MM.1S (cell line): Measurements from ENCODE around the gene PTPRG.

ENCODE experiments used
- DNase-seq: peaks from one replicate; pipeline ENCODE4 v3.0.0-alpha.2; 2015
- H2AFZ ChIP-seq: fragments of 300-600 bp; sonication (generic); 2 replicates; pipeline ENCODE4 v1.6.0; 2016; ENCODE audit warnings: antibody characterized with exemption, low read length
- H3F3A ChIP-seq: fragments of 300-600 bp; sonication (generic); 2 replicates; pipeline ENCODE4 v1.6.1; 2016; ENCODE audit warnings: mild to moderate bottlenecking, antibody characterized with exemption, low read length, moderate library complexity, mixed read lengths; ENCODE audit not compliant: insufficient read depth
- H3K27ac ChIP-seq: fragments of 300-600 bp; sonication (generic); 2 replicates; pipeline ENCODE4 v1.5.1; 2016; ENCODE audit warnings: mild to moderate bottlenecking, low read length
- H3K27me3 ChIP-seq: fragments of 300-600 bp; sonication (generic); replicated peaks from 2 replicates; pipeline ENCODE4 v1.6.0; 2016; ENCODE audit warnings: low read length; ENCODE audit not compliant: insufficient read depth
- H3K36me3 ChIP-seq: fragments of 300-600 bp; sonication (generic); replicated peaks from 2 replicates; pipeline ENCODE4 v1.6.1; 2016; ENCODE audit warnings: mild to moderate bottlenecking, low read length, mixed read lengths; ENCODE audit not compliant: insufficient read depth
- H3K4me1 ChIP-seq: fragments of 300-600 bp; sonication (generic); 2 replicates; pipeline ENCODE4 v1.6.1; 2016; ENCODE audit warnings: low read length, mixed read lengths
- H3K4me2 ChIP-seq: fragments of 300-600 bp; sonication (generic); 2 replicates; pipeline ENCODE4 v1.6.0; 2016; ENCODE audit warnings: low read depth, low read length
- H3K4me3 ChIP-seq: fragments of 300-600 bp; sonication (generic); 2 replicates; pipeline ENCODE4 v1.5.1; 2016; ENCODE audit warnings: low read length, mixed read lengths
- H3K79me2 ChIP-seq: fragments of 300-600 bp; sonication (generic); 2 replicates; pipeline ENCODE4 v1.6.1; 2016; ENCODE audit warnings: mixed run types, low read length, mixed read lengths
- H3K9ac ChIP-seq: fragments of 300-600 bp; sonication (generic); 2 replicates; pipeline ENCODE4 v1.6.1; 2016; ENCODE audit warnings: low read length, mixed read lengths
- H3K9me2 ChIP-seq: fragments of 300-600 bp; sonication (generic); replicated peaks from 2 replicates; pipeline ENCODE4 v1.6.1; 2016; ENCODE audit warnings: mild to moderate bottlenecking, low read length, mixed read lengths; ENCODE audit not compliant: insufficient read depth
- H3K9me3 ChIP-seq: fragments of 300-600 bp; sonication (generic); replicated peaks from 2 replicates; pipeline ENCODE4 v1.6.1; 2016; ENCODE audit warnings: mild to moderate bottlenecking, low read length, mixed read lengths; ENCODE audit not compliant: insufficient read depth
- H4K20me1 ChIP-seq: fragments of 300-600 bp; sonication (generic); 2 replicates; pipeline ENCODE4 v1.6.1; 2016; ENCODE audit warnings: mild to moderate bottlenecking, low read length, moderate library complexity, mixed read lengths; ENCODE audit not compliant: insufficient read depth
- CTCF ChIP-seq: fragments of 300-600 bp; sonication (generic); IDR thresholded peaks from 2 replicates; pipeline ENCODE4 v1.5.1; 2016; ENCODE audit warnings: antibody characterized with exemption, low read length, mixed read lengths
- EZH2 ChIP-seq: fragments of 300-600 bp; sonication (generic); optimal IDR thresholded peaks from 2 replicates; pipeline ENCODE3; 2017; ENCODE audit warnings: low read depth, mild to moderate bottlenecking, antibody characterized with exemption, low read length, mixed read lengths
- EZH2phosphoT487 ChIP-seq: fragments of 300-600 bp; sonication (generic); IDR thresholded peaks from 2 replicates; pipeline ENCODE4 v1.6.1; 2018; ENCODE audit warnings: antibody characterized with exemption, low read length

PTPRG gene

GRCh38 chr3:61618871-61619270, 57.5 kb downstream of the PTPRG start:
- 0 out of 2 replicates have a peak, but pooled peaks cover 3% of the 10 kb centered on the region for H3F3A ChIP-seq
- H3K79me2 ChIP-seq: no peaks in the 10 kb centered on the region
- TF ChIP-seq CTCF (no peak), EZH2phosphoT487 (no peak), EZH2 (no peak)
- H3K4me3 ChIP-seq: no peak overlapping the region
- no peaks in the 10 kb centered on the region for H3K36me3 ChIP-seq
- no peak overlapping the region for H2AFZ ChIP-seq
- H3K27ac ChIP-seq: no peak overlapping the region
- DNase-seq: no peak
- no peak overlapping the region for H3K9ac ChIP-seq
- H3K4me1 ChIP-seq: peaks cover 9% of the 10 kb centered on the region
- no peaks in the 10 kb centered on the region for H3K9me2 ChIP-seq
- H3K4me2 ChIP-seq: no peak overlapping the region
- no peaks in the 10 kb centered on the region for H4K20me1 ChIP-seq
- H3K9me3 ChIP-seq: no peaks in the 10 kb centered on the region
- H3K27me3 ChIP-seq: no peaks in the 10 kb centered on the region; the same call in 1 of the 2 replicates

- Histone ChIP-seq H3K79me2 (no peaks in the 10 kb centered on the region), H2AFZ (no peak overlapping the region)
Measured at GRCh38 chr3:61620073-61620472, 58.7 kb downstream of the PTPRG start.

GRCh38 chr3:61624300-61624699, 62.9 kb downstream of the PTPRG start:
- no peaks in the 10 kb centered on the region for H3K9me2 ChIP-seq
- no peaks in the 10 kb centered on the region; the same call in 1 of the 2 replicates for H3K27me3 ChIP-seq
- H3F3A ChIP-seq: 0 out of 2 replicates have a peak, but pooled peaks cover 3% of the 10 kb centered on the region
- no peaks in the 10 kb centered on the region for H4K20me1 ChIP-seq
- no peak overlapping the region for H2AFZ ChIP-seq
- H3K9ac ChIP-seq: no peak overlapping the region
- H3K27ac ChIP-seq: no peak overlapping the region
- TF ChIP-seq EZH2 (no peak), EZH2phosphoT487 (no peak), CTCF (no peak)
- no peaks in the 10 kb centered on the region for H3K36me3 ChIP-seq
- H3K4me1 ChIP-seq: peaks cover 19% of the 10 kb centered on the region
- H3K4me3 ChIP-seq: no peak overlapping the region
- H3K79me2 ChIP-seq: no peaks in the 10 kb centered on the region
- no peak overlapping the region for H3K4me2 ChIP-seq
- no peaks in the 10 kb centered on the region for H3K9me3 ChIP-seq
- DNase-seq: no peak

More at GRCh38 chr3:61620073-61620472, 58.7 kb downstream of the PTPRG start:
- no peaks in the 10 kb centered on the region for H3K36me3 ChIP-seq
- no peaks in the 10 kb centered on the region for H4K20me1 ChIP-seq
- no peak for DNase-seq
- no peaks in the 10 kb centered on the region for H3K9me3 ChIP-seq
- no peaks in the 10 kb centered on the region for H3K9me2 ChIP-seq
- H3K27me3 ChIP-seq: no peaks in the 10 kb centered on the region; the same call in 1 of the 2 replicates
- peaks cover 9% of the 10 kb centered on the region for H3K4me1 ChIP-seq
- TF ChIP-seq EZH2phosphoT487 (no peak), CTCF (no peak), EZH2 (no peak)
- H3K4me2 ChIP-seq: no peak overlapping the region
- no peak overlapping the region for H3K4me3 ChIP-seq
- H3F3A ChIP-seq: 0 out of 2 replicates have a peak, but pooled peaks cover 3% of the 10 kb centered on the region
- no peak overlapping the region for H3K27ac ChIP-seq
- H3K9ac ChIP-seq: no peak overlapping the region
